GM12892 (cell line): ENCODE measurements around the gene SPATA33.

Experiments
- POLR2A ChIP-seq: IDR thresholded peaks from 2 replicates; pipeline ENCODE4 v1.6.1; 2011; ENCODE audit warnings: low read depth, low read length, control low read depth
- POLR2AphosphoS5 ChIP-seq: IDR thresholded peaks from 2 replicates; pipeline ENCODE4 v1.6.1; 2011; ENCODE audit warnings: low read depth, low read length, control low read depth
- TAF1 ChIP-seq: IDR thresholded peaks from 2 replicates; pipeline ENCODE4 v1.6.1; 2011; ENCODE audit warnings: low read depth, mild to moderate bottlenecking, control low read depth, low read length, borderline replicate concordance

- TF ChIP-seq POLR2AphosphoS5 (no peak), POLR2A (no peak), TAF1 (no peak)
Measured at GRCh38 chr16:89641458-89642119, 16.0 kb upstream of the SPATA33 start.
